Mucosa of descending colon (tissue), 3 donors: ENCODE results near the gene ARL13B. TPM values are rescaled to one million over a fixed set of nuclear protein-coding genes. Genes with fewer than 3 reads are reported as not detected.
"Not testable (repeated sequence)": the region's sequence is repeated elsewhere in the genome, so short reads cannot be mapped to it uniquely, and the experiment has no call there.

Experiments
- ATAC-seq: fragments of 200-7000 bp; cut with Tn5 transposase; one replicate; pipeline ENCODE4 v1.9.1; 2020; ENCODE audit warnings: mild to moderate bottlenecking, moderate library complexity
- DNase-seq, 3 donors: peaks; one replicate each; pipeline ENCODE4 v3.0.0-alpha.2; 2020
- H3K36me3 ChIP-seq: fragments of 200-600 bp; one replicate; pipeline ENCODE4 v1.8.0; 2021; ENCODE audit warnings: low read depth, mild to moderate bottlenecking
- H3K4me1 ChIP-seq: fragments of 200-600 bp; one replicate; pipeline ENCODE4 v1.8.0; 2021; ENCODE audit warnings: low read depth, mild to moderate bottlenecking
- H3K4me3 ChIP-seq: fragments of 200-600 bp; one replicate; pipeline ENCODE4 v1.8.0; 2021; ENCODE audit warnings: mild to moderate bottlenecking
- H3K9me3 ChIP-seq: fragments of 200-600 bp; one replicate; pipeline ENCODE4 v1.8.0; 2021; ENCODE audit warnings: mild to moderate bottlenecking
- intact Hi-C, 2 donors: fragments of 100-400 bp; cut with DNase I in 1 of 2; cut with micrococcal nuclease in 1 of 2; formaldehyde crosslinking; loops; one replicate each; pipeline versions ENCODE4 v1.11.0 to v1.11.1; 2022; cut with DNase I, micrococcal nuclease
- total RNA-seq, 3 donors: library from RNA; stranded (reverse); fragmentation: NEBNext Ultra II Directional in 2 of 3; extraction: Animal tissue kit (Norgen Biotek cat#: 25700) in 2 of 3; gene quantifications; one replicate each; pipeline versions ENCODE4 v1.2.1 to v1.2.4, GENCODE V29; 2021 to 2023
- TF ChIP-seq, protein P1 (sequence below): fragments of 200-600 bp; IDR thresholded peaks from one replicate; pipeline ENCODE4 v1.8.0; 2022; ENCODE audit warnings: antibody characterized with exemption, mild to moderate bottlenecking
- donor health status: DM: no; HTN: no; CAD: no; lungs with moderate emphysema.
- donor health status: DM: no; HTN: no; CAD: no.
- donor health status: DM: no; HTN: yes; CAD: no.

ARL13B gene
- total RNA-seq, 3 donors from 2014 or later = 2.6 to 9.1 (median 4.1) TPM

DNA sequence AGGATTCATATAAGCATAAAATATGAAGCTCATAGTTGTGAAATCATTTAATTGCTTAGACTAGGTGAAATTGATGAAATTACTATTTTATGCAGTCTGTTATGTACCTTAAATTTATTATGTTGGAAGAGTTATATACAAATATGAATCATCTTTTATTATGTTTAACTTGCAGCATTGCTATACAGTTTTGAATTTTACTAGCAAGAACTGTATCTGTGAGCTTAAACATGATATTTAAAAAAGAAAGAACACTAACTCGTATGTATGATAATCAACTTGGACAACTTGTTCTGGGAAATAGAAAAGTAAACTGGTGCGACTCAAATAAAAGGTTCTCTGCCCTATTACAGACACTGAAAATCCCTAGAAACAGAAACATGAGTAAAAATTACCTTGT lies 46.7 kb downstream of the ARL13B start:
- Histone ChIP-seq H3K9me3 (no peaks in the 10 kb centered on the region), H3K4me1 (peaks cover 3% of the 10 kb centered on the region), H3K36me3 (no peaks in the 10 kb centered on the region), H3K4me3 (no peak overlapping the region)
- ATAC-seq = peak; percentile 57
- intact Hi-C loops = loop anchor here in 1 of 2 donors (5.0 kb wide), 1 partner anchor 36 kb away; the partner anchor contains the start of genes DHFR2 and NSUN3
- DNase-seq = no peak
- TF ChIP-seq, protein P1, sequence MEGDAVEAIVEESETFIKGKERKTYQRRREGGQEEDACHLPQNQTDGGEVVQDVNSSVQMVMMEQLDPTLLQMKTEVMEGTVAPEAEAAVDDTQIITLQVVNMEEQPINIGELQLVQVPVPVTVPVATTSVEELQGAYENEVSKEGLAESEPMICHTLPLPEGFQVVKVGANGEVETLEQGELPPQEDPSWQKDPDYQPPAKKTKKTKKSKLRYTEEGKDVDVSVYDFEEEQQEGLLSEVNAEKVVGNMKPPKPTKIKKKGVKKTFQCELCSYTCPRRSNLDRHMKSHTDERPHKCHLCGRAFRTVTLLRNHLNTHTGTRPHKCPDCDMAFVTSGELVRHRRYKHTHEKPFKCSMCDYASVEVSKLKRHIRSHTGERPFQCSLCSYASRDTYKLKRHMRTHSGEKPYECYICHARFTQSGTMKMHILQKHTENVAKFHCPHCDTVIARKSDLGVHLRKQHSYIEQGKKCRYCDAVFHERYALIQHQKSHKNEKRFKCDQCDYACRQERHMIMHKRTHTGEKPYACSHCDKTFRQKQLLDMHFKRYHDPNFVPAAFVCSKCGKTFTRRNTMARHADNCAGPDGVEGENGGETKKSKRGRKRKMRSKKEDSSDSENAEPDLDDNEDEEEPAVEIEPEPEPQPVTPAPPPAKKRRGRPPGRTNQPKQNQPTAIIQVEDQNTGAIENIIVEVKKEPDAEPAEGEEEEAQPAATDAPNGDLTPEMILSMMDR = no peak

DNA sequence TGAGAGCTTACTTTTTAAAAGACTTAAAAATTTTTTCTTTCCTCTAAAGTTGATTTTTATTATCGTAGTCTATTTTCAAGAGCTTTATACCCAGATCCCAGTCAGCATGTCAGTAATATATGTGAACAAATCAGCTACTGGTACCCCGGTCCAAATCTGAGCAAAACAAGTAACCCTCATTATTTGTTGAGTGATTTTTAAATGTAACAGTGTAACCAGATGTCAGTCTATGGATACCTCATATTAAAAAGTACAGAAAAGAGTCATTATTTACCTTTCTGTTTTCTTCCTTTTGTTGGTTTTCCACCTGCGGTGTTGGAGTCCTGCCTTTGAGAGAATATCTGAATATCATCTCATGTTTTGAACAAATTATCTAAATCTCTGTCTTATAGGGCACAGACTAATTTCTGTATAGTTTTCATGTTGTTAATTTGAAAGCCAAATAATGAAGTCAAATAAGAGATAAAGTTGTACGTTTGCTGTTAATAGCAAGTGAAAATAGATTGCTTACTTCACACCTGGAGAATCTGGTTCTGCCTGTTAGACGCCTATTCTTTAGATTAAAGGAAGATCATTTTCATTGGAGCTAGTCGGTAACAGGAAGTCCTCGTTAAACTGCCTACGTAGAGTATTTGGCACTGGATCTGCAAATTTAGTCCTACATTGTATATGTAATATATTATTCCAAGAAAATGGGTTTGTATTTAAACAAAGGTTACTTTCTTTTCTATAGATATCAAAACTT lies 48.3 kb downstream of the ARL13B start, which contains the start of gene STX19:
Gene STX19, minus strand, starts transcription at position 505 of the 745 bp plus-strand sequence. CDS start 13,328 bp downstream, outside the sequence.
- DNase-seq = peak in 1 of 3 donors; percentile 83
- intact Hi-C loops = loop anchor here in 1 of 2 donors (5.0 kb wide), 1 partner anchor 34 kb away; the partner anchor contains the start of genes DHFR2 and NSUN3
- ATAC-seq = peak; percentile 60
- peak within 1 kb of the TSS; percentile 16 for H3K4me3 ChIP-seq
- H3K9me3 ChIP-seq = no peaks in the 10 kb centered on the region
- no peaks in the 10 kb centered on the region for H3K36me3 ChIP-seq
- TF ChIP-seq, protein P1 = no peak
- peaks cover 3% of the 10 kb centered on the region for H3K4me1 ChIP-seq

DNA sequence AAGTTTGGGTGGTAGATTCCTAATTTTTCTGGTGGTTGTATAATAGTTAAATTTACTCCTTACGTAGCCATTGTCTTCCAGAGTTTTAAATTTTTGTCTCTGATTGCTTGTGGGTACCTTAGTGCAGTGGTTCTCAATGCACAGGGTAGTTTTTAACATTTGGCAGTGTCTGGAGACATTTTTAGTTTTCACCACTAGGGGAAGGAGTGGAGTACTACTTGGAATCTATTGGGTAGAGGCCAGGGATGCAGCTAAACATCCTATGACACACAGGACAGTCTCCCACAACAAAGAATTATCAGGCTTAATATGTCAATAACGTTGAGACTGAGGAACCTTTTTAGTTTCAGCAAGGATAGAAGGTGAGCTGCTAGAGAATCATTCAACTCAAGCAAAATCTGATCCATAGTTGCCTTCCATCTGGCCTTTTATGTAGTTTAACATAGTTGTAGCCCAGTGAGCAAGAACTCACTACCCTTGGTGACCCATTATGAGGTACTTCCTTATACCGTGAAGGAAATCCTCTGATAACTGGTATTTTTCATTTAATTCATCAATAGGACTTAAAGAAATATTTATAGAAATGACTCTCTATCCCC lies 57.1 kb downstream of the ARL13B start:
- intact Hi-C loops = no loop called here
- TF ChIP-seq, protein P1 = peak; percentile 40
- ATAC-seq (peak; percentile 80), DNase-seq (peak in 1 of 3 donors; percentile 29)
- H3K9me3 ChIP-seq = no peaks in the 10 kb centered on the region
- H3K4me1 ChIP-seq = no peaks in the 10 kb centered on the region
- H3K4me3 ChIP-seq = no peak overlapping the region
- H3K36me3 ChIP-seq = no peaks in the 10 kb centered on the region

DNA sequence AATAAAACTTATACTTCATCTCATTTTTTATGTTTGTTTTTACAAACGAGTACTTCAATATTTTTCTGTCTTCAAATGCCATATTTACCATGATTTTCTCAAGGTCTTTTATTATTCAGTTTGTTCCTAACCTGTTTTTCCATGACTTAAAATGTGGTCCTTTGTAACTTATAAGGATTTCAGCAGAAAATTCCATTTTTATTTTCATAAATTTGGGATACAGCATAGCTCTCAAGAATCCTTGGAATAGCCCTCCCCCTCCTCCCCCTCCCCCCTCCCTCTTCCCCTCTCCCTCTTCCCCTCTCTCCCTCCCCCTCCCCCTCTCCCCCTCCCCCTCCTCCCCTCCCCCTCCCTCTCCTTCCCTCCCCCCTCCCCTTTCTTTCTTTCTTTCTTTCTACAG lies 63.3 kb downstream of the ARL13B start:
- H3K4me3 ChIP-seq = no peak overlapping the region
- DNase-seq (no peak), ATAC-seq (no peak)
- TF ChIP-seq, protein P1 = no peak
- intact Hi-C loops = no loop called here
- H3K36me3 ChIP-seq = no peaks in the 10 kb centered on the region
- no peaks in the 10 kb centered on the region for H3K9me3 ChIP-seq
- no peaks in the 10 kb centered on the region for H3K4me1 ChIP-seq

DNA sequence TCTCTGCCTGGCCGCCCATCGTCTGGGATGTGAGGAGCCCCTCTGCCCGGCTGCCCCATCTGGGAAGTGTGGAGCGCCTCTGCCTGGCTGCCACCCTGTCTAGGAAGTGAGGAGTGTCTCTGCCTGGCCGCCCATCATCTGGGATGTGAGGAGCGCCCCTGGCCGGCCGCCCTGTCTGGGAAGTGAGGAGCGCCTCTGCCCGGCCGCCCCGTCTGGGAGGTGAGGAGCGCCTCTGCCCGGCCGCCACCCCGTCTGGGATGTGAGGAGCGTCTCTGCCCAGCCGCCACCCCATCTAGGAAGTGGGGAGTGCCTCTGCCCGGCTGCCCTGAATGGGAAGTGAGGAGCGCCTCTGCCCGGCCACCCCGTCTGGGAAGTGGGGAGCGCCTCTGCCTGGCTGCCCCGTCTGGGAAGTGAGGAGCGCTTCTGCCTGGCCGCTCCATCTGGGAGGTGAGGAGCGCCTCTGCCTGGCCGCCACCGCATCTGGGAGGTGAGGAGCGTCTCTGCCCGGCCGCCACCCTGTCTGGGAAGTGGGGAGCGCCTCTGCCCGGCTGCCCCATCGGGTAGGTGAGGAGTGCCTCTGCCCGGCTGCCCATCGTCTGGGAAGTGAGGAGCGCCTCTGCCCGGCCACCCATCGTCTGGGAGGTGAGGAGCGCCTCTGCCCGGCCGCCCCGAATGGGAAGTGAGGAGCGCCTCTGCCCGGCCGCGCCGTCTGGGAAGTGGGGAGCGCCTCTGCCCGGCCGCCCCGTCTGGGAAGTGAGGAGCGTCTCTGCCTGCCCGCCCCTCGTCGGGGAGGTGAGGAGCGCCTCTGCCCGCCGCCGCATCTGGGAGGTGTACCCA lies 64.4 kb downstream of the ARL13B start:
- intact Hi-C loops, H3K36me3 ChIP-seq, DNase-seq, H3K9me3 ChIP-seq, H3K4me1 ChIP-seq, H3K4me3 ChIP-seq, ATAC-seq: not testable (repeated sequence)
